ENCODE measurements around the gene HECTD4.

Gene HECTD4

GRCh38 chr12:112151766-112152541 is 230.3 kb downstream of the HECTD4 start:
- in situ Hi-C loops (cut with MboI; ENCODE audit: low pct_unique_long_range_greater_than_20kb, low sequenced_read_pairs, unreplicated experiment), result loop anchor here (25.0 kb wide), 1 partner anchor 215 kb away; no protein-coding TSS in a partner anchor
- DNase-seq (ENCODE audit: low spot score), result no peak
- TF ChIP-seq, protein P1, sequence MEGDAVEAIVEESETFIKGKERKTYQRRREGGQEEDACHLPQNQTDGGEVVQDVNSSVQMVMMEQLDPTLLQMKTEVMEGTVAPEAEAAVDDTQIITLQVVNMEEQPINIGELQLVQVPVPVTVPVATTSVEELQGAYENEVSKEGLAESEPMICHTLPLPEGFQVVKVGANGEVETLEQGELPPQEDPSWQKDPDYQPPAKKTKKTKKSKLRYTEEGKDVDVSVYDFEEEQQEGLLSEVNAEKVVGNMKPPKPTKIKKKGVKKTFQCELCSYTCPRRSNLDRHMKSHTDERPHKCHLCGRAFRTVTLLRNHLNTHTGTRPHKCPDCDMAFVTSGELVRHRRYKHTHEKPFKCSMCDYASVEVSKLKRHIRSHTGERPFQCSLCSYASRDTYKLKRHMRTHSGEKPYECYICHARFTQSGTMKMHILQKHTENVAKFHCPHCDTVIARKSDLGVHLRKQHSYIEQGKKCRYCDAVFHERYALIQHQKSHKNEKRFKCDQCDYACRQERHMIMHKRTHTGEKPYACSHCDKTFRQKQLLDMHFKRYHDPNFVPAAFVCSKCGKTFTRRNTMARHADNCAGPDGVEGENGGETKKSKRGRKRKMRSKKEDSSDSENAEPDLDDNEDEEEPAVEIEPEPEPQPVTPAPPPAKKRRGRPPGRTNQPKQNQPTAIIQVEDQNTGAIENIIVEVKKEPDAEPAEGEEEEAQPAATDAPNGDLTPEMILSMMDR (IDR thresholded peaks at IDR 0.05; ENCODE audit: extremely low read depth, insufficient read depth, missing control alignments), result no peak

DNA sequence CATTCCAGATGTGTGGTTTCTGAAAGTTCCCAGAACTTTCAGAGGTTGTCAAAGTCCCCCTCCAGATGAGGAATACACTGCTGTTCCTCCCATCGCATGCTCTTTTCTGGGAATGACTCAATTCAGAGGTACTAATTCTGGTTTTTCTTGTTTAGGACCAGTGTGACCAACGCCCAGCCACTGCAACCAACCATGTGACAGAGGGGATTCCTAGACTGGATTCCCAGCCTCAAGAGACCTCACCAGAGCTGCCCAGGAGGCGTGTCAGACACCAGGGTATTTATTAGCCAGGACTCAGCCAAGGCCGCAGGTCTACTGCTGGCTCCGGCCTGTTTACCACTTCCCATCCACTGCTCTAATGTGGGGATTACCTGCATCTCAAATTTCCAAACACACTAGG is 232.6 kb downstream of the HECTD4 start:
- in situ Hi-C loops (cut with MboI; ENCODE audit: low pct_unique_long_range_greater_than_20kb, low sequenced_read_pairs, unreplicated experiment), result no loop called here
- no peak for DNase-seq (ENCODE audit: low spot score)
- TF ChIP-seq, protein P1 (IDR thresholded peaks at IDR 0.05; ENCODE audit: extremely low read depth, insufficient read depth, missing control alignments), result no peak

DNA sequence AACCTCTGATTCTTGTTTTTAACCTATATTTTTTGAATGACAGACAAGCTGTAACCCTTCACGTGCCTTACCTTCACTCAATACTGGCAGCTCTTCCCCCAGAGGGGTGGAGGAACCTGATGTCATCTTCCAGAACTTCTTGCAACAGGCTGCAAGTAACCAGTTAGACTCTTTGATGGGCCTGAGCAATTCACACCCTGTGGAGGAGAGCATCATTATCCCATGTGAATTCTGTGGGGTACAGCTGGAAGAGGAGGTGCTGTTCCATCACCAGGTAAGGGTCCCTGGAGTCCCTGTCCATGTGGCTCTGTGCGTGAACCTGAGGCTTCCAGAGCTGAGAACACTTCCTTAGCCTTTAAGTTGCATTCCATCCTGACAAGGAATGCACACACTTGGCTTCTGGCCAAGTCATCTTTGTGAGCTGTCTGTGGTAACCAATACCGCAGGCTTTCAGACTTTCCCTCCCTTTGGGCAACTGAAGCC is 234.2 kb downstream of the HECTD4 start:
- in situ Hi-C loops (cut with MboI; ENCODE audit: low pct_unique_long_range_greater_than_20kb, low sequenced_read_pairs, unreplicated experiment), result no loop called here
- DNase-seq (ENCODE audit: low spot score), result no peak
- TF ChIP-seq, protein P1 (IDR thresholded peaks at IDR 0.05; ENCODE audit: extremely low read depth, insufficient read depth, missing control alignments), result no peak

DNA sequence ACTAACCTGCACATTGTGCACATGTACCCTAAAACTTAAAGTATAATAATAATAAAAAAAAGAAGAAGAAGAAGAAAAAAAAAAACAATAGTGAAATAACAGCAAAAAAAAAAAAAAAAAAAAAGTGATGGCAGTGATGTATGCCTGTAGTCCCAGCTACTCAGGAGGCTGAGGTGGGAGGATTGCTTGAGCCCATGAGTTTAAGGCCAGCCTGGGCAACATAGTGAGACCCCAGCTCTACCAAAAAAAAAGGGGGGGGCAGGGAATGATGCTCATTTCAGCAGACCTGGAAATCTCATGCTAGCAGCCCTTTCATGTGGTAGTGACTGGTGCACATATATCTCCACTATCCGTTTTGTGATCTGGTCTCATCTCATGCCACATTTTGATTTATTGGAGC is 236.1 kb downstream of the HECTD4 start:
- no peak for DNase-seq (ENCODE audit: low spot score)
- in situ Hi-C loops (cut with MboI; ENCODE audit: low pct_unique_long_range_greater_than_20kb, low sequenced_read_pairs, unreplicated experiment), result no loop called here
- TF ChIP-seq, protein P1 (IDR thresholded peaks at IDR 0.05; ENCODE audit: extremely low read depth, insufficient read depth, missing control alignments), result no peak

DNA sequence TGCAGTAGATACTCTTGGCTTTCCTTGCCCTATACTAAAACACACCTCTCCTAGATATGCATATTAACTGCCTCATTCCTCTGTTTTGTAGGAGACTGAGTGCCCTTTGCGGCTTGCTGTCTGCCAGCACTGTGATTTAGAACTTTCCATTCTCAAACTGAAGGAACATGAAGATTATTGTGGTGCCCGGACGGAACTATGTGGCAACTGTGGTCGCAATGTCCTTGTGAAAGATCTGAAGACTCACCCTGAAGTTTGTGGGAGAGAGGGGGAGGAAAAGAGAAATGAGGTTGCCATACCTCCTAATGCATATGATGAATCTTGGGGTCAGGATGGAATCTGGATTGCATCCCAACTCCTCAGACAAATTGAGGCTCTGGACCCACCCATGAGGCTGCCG is 241.5 kb downstream of the HECTD4 start:
- DNase-seq (ENCODE audit: low spot score), result no peak
- TF ChIP-seq, protein P1 (IDR thresholded peaks at IDR 0.05; ENCODE audit: extremely low read depth, insufficient read depth, missing control alignments), result no peak
- in situ Hi-C loops (cut with MboI; ENCODE audit: low pct_unique_long_range_greater_than_20kb, low sequenced_read_pairs, unreplicated experiment), result no loop called here

- TF ChIP-seq, protein P1 (IDR thresholded peaks at IDR 0.05; ENCODE audit: extremely low read depth, insufficient read depth, missing control alignments), result no peak
- in situ Hi-C loops (cut with MboI; ENCODE audit: low pct_unique_long_range_greater_than_20kb, low sequenced_read_pairs, unreplicated experiment), result no loop called here
- DNase-seq (ENCODE audit: low spot score), result no peak
Measured at GRCh38 chr12:112134731-112135130, 247.5 kb downstream of the HECTD4 start.

All from GM13977 (cell line).